GM12878 (cell line): Measurements from ENCODE around the gene NAT14. TPM values are rescaled to one million over a fixed set of nuclear protein-coding genes. Genes with fewer than 3 reads are reported as not detected.

Experiments
- ATAC-seq: fragments of 200-7000 bp; cut with Tn5 transposase; 3 replicates; pipeline ENCODE4 v1.9.1; 2020; ENCODE audit warnings: mild to moderate bottlenecking, moderate library complexity
- BruUV-seq: library from RNA; stranded (reverse); fragments of 400-500 nt; replicated peaks from 2 replicates; lab custom pipeline; 2021; lab: Mats Ljungman, UMichigan
- CTCF ChIA-PET: fragments of 300-600 bp; sonication (Branson Sonifier 250); formaldehyde crosslinking; extraction: SDS; loops from one replicate; lab custom pipeline; 2021; ENCODE audit warnings: inconsistent platforms; lab: Yijun Ruan, JAX
- POLR2A ChIA-PET: fragments of 350-600 bp; formaldehyde crosslinking; extraction: SDS; loops from one replicate; lab custom pipeline; 2021; ENCODE audit warnings: inconsistent platforms; lab: Charles Lee
- RAD21 ChIA-PET: fragments of 300-600 bp; sonication (Branson Sonifier 250); formaldehyde crosslinking; loops from one replicate; lab custom pipeline; 2023; ENCODE audit warnings: antibody characterized with exemption; ENCODE audit not compliant: unreplicated experiment; lab: Charles Lee
- SMC1A ChIA-PET: fragments of 300-600 bp; sonication (Branson Sonifier 250); formaldehyde crosslinking; loops from one replicate; lab custom pipeline; 2023; ENCODE audit not compliant: unreplicated experiment, uncharacterized antibody; lab: Charles Lee
- DNase-seq: peaks from one replicate; pipeline ENCODE4 v3.0.0-alpha.2; 2011; ENCODE audit warnings: low read depth, low spot score
- FAIRE-seq: peaks from 3 replicates; lab custom pipeline; 2011; peaks lifted over from hg19 to GRCh38; lab: Jason Lieb, UNC
- H2AFZ ChIP-seq: 2 replicates; pipeline ENCODE4 v1.6.0; 2011; ENCODE audit warnings: low read depth, low read length, control low read depth; ENCODE audit not compliant: control insufficient read depth
- H3K27ac ChIP-seq: 2 replicates; pipeline ENCODE4 v1.5.1; 2011; ENCODE audit warnings: control low read depth; ENCODE audit not compliant: control insufficient read depth, insufficient read depth
- H3K27me3 ChIP-seq, 2 experiments: replicated peaks in 1 of 2; 2 replicates each; pipeline versions ENCODE4 v1.6.0 to v1.6.1; 2011; ENCODE audit warnings: low read length in 1 of 2; ENCODE audit not compliant: control insufficient read depth in 2 of 2, insufficient read depth in 2 of 2
- H3K36me3 ChIP-seq, 2 experiments: 2 replicates each; pipeline ENCODE4 v1.5.1; 2011; ENCODE audit warnings: low read length in 1 of 2; ENCODE audit not compliant: control insufficient read depth in 2 of 2, insufficient read depth in 2 of 2
- H3K4me1 ChIP-seq: 2 replicates; pipeline ENCODE4 v1.6.1; 2011; ENCODE audit warnings: mild to moderate bottlenecking, low read length, moderate library complexity, mixed read lengths; ENCODE audit not compliant: control insufficient read depth, insufficient read depth
- H3K4me2 ChIP-seq: 2 replicates; pipeline ENCODE4 v1.6.0; 2011; ENCODE audit warnings: control low read depth; ENCODE audit not compliant: control insufficient read depth, insufficient read depth
- H3K4me3 ChIP-seq: fragments of 200-600 bp; sonication (generic); 2 replicates; pipeline ENCODE4 v1.5.1; 2016
- H3K79me2 ChIP-seq: 2 replicates; pipeline ENCODE4 v1.6.0; 2011; ENCODE audit warnings: low read length; ENCODE audit not compliant: control insufficient read depth, insufficient read depth
- H3K9ac ChIP-seq: 2 replicates; pipeline ENCODE4 v1.8.0; 2011; ENCODE audit warnings: low read length, control low read depth, mixed read lengths; ENCODE audit not compliant: control insufficient read depth, insufficient read depth
- H3K9me3 ChIP-seq: replicated peaks from 3 replicates; pipeline ENCODE4 v1.5.1; 2011; ENCODE audit warnings: mild to moderate bottlenecking, low read length; ENCODE audit not compliant: control insufficient read depth, insufficient read depth
- H4K20me1 ChIP-seq: 2 replicates; pipeline ENCODE4 v1.6.0; 2011; ENCODE audit not compliant: control insufficient read depth, insufficient read depth
- BMI1 ChIP-seq: fragments of 450-650 bp; IDR thresholded peaks from 2 replicates; pipeline ENCODE4 v1.6.1; 2016; ENCODE audit warnings: mild to moderate bottlenecking, moderate library complexity, borderline replicate concordance
- CHD1 ChIP-seq: IDR thresholded peaks from 2 replicates; pipeline ENCODE4 v1.6.1; 2012; ENCODE audit warnings: low read depth, low read length, improper control_type of control experiment
- EGR1 ChIP-seq, 2 experiments: IDR thresholded peaks; 1 replicate in 1 of 2; 2 replicates in 1 of 2; pipeline ENCODE4 v1.6.1; 2011 to 2012; ENCODE audit warnings: low read depth in 2 of 2, low read length in 2 of 2, borderline replicate concordance in 1 of 2, mild to moderate bottlenecking in 1 of 2, moderate library complexity in 1 of 2
- FOXK2 ChIP-seq: fragments of 450-650 bp; IDR thresholded peaks from 2 replicates; pipeline ENCODE4 v1.6.1; 2017; ENCODE audit warnings: mild to moderate bottlenecking, moderate library complexity
- MXI1 ChIP-seq: fragments of 150-350 bp; IDR thresholded peaks from 2 replicates; pipeline ENCODE4 v1.6.1; 2011; ENCODE audit warnings: low read depth, mild to moderate bottlenecking, inconsistent platforms, low read length, improper control_type of control experiment
- PAX8 ChIP-seq: fragments of 450-650 bp; IDR thresholded peaks from 2 replicates; pipeline ENCODE4 v1.6.1; 2017; ENCODE audit warnings: mild to moderate bottlenecking, moderate library complexity
- POLR2AphosphoS5 ChIP-seq: IDR thresholded peaks from 2 replicates; pipeline ENCODE4 v1.6.1; 2011; ENCODE audit warnings: mild to moderate bottlenecking, low read length, inconsistent platforms
- RCOR1 ChIP-seq: conservative IDR thresholded peaks from 2 replicates; pipeline ENCODE4 v1.6.1; 2012; ENCODE audit warnings: low read depth, low read length, improper control_type of control experiment
- SIX5 ChIP-seq: IDR thresholded peaks from 2 replicates; pipeline ENCODE4 v1.6.1; 2011; ENCODE audit warnings: mild to moderate bottlenecking, low read depth, low read length, moderate library complexity; ENCODE audit not compliant: severe bottlenecking
- SREBF1 ChIP-seq: IDR thresholded peaks from 2 replicates; pipeline ENCODE4 v1.6.1; 2012; ENCODE audit warnings: mild to moderate bottlenecking, low read length
- WRNIP1 ChIP-seq: IDR thresholded peaks from 2 replicates; pipeline ENCODE4 v1.6.1; 2011; ENCODE audit warnings: low read depth, low read length, improper control_type of control experiment, borderline replicate concordance
- ZBED1 ChIP-seq: IDR thresholded peaks from 2 replicates; pipeline ENCODE4 v1.6.1; 2016; ENCODE audit warnings: borderline replicate concordance
- WGBS: methylation state at CpG from one replicate; pipeline ENCODE4 v1.1.6; 2016; ENCODE audit warnings: low lambda C conversion rate; ENCODE audit not compliant: insufficient replicate concordance, insufficient coverage; ENCODE audit errors: missing lambda C conversion rate; 5-methylcytosine and 5-hydroxymethylcytosine counted together
- in situ Hi-C: fragments of 300-500 bp; cut with MboI; formaldehyde crosslinking; loops from 9 replicates; pipeline ENCODE4 v1.14.3; 2018; ENCODE audit warnings: mixed read lengths
- intact Hi-C: fragments of 100-400 bp; cut with micrococcal nuclease; formaldehyde crosslinking; loops from one replicate; pipeline ENCODE4 v1.14.2; 2022; ENCODE audit not compliant: unreplicated experiment
- polyA plus RNA-seq, 11 experiments: library from polyadenylated mRNA; depleted of rRNA in 4 of 11; unstranded in 6 of 11; stranded (reverse) in 5 of 11; fragments of >200 nt; fragmentation: Nextera tagmentation in 4 of 11; fragmentation: Illumina TruSeq in 1 of 11; extraction: Ambion mirVana in 4 of 11; extraction: Trizol in 1 of 11; gene quantifications; 1 replicate in 1 of 11; 2 replicates in 10 of 11; pipeline versions ENCODE4 v1.2.1 to v1.2.3, GENCODE V29; 2011 to 2016; ENCODE audit warnings: inconsistent platforms in 2 of 11, missing spikeins in 2 of 11, low read depth in 1 of 11
- total RNA-seq, 4 experiments: library from RNA; depleted of rRNA in 3 of 4; stranded (reverse); fragments of >200 nt in 3 of 4; fragmentation: Illumina TruSeq in 1 of 4; extraction: Trizol in 1 of 4; gene quantifications; 2 replicates each; pipeline versions ENCODE4 v1.2.1 to v1.2.3, GENCODE V29; 2013 to 2021
- TF ChIP-seq, protein P1 (sequence below): fragments of 450-650 bp; IDR thresholded peaks from 2 replicates; pipeline ENCODE4 v1.6.1; 2018; ENCODE audit warnings: mild to moderate bottlenecking, low read depth, moderate library complexity; ENCODE audit not compliant: partially characterized antibody
- TF ChIP-seq, protein P2 (sequence below), 3 experiments: IDR thresholded peaks in 2 of 3; conservative IDR thresholded peaks in 1 of 3; 2 replicates each; pipeline ENCODE4 v1.5.1; 2011; ENCODE audit warnings: low read depth in 3 of 3, low read length in 3 of 3, mild to moderate bottlenecking in 3 of 3, control low read depth in 2 of 3, moderate library complexity in 2 of 3, inconsistent platforms in 1 of 3, mixed read lengths in 1 of 3; ENCODE audit not compliant: control insufficient read depth in 2 of 3, insufficient read depth in 1 of 3; ENCODE audit errors: extremely low read depth in 1 of 3

The NAT14 gene
- total and polyA plus RNA-seq, 10 of the 15 experiments (the other 5 are each of a cell fraction or from before 2014, with no cell fraction given): 0.87 to 23.6 (median 9.7) TPM

DNA sequence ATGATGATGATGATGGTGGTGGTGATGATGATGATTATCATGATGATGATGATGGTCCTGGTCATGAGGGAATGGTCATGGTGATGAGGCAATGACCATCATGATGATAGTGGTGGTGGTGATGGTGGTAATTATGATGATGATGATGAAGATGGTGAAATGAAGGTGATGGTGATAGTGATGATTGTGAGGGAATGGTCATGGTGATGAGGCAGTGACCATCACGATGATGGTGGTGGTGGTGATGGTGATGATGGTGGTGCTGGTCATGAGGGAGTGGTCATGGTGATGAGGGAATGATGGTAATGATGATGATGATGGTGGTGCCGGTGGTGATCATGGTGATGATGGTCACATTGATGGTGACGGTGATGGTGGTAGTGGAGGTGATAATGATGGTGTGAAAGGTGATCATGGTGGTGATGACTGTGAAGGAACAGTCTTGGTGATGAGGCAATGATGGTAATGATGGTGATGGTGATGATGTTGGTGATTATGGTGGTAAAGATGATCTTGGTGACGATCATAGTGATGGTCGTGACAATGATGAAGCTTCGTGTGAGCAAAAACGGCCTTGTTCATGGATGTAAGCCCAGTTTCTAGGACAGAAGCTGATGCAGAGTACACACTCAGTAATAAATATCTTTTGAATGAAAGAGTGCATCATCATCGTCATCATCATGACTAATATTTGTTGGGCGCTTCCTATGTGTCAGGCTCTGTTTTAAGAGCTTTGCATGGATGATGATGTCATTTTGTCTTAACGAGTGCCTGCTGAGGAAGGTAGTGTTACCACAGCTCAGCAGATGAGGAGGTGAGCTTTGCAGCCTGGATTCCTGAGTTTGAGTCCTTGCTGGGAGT, 34.7 kb downstream of the NAT14 start:
- no peaks in the 10 kb centered on the region for H3K36me3 ChIP-seq
- H3K4me2 ChIP-seq: no peak overlapping the region
- no peaks in the 10 kb centered on the region for H4K20me1 ChIP-seq
- ChIA-PET RAD21 (no interaction called here), SMC1A (interaction anchor here (0.6 to 1.1 kb wide), 2 partner anchors 111 to 114 kb away, joined by 3 to 4 read pairs; no protein-coding TSS in a partner anchor), CTCF (interaction anchor here (1.1 kb wide), 1 partner anchor 113 kb away, joined by 6 read pairs; no protein-coding TSS in a partner anchor), POLR2A (no interaction called here)
- intact Hi-C loops (no loop called here), in situ Hi-C loops (loop anchor here (5.0 to 10.0 kb wide), 2 partner anchors 113 to 295 kb away; no protein-coding TSS in a partner anchor)
- H3K4me3 ChIP-seq: no peak overlapping the region
- BruUV-seq: no TSS peak
- TF ChIP-seq WRNIP1 (no peak), CHD1 (no peak), BMI1 (no peak), MXI1 (no peak), ZBED1 (no peak), SIX5 (no peak), PAX8 (no peak), RCOR1 (no peak), EGR1 (IDR thresholded peaks at IDR 0.05; ENCODE audit: borderline replicate concordance in 1 of 2, low read depth in 2 of 2, low read length in 2 of 2) (no peak), SREBF1 (no peak), POLR2AphosphoS5 (no peak), FOXK2 (no peak)
- TF ChIP-seq, protein P1, sequence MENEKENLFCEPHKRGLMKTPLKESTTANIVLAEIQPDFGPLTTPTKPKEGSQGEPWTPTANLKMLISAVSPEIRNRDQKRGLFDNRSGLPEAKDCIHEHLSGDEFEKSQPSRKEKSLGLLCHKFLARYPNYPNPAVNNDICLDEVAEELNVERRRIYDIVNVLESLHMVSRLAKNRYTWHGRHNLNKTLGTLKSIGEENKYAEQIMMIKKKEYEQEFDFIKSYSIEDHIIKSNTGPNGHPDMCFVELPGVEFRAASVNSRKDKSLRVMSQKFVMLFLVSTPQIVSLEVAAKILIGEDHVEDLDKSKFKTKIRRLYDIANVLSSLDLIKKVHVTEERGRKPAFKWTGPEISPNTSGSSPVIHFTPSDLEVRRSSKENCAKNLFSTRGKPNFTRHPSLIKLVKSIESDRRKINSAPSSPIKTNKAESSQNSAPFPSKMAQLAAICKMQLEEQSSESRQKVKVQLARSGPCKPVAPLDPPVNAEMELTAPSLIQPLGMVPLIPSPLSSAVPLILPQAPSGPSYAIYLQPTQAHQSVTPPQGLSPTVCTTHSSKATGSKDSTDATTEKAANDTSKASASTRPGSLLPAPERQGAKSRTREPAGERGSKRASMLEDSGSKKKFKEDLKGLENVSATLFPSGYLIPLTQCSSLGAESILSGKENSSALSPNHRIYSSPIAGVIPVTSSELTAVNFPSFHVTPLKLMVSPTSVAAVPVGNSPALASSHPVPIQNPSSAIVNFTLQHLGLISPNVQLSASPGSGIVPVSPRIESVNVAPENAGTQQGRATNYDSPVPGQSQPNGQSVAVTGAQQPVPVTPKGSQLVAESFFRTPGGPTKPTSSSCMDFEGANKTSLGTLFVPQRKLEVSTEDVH: no peak
- TF ChIP-seq, protein P2, sequence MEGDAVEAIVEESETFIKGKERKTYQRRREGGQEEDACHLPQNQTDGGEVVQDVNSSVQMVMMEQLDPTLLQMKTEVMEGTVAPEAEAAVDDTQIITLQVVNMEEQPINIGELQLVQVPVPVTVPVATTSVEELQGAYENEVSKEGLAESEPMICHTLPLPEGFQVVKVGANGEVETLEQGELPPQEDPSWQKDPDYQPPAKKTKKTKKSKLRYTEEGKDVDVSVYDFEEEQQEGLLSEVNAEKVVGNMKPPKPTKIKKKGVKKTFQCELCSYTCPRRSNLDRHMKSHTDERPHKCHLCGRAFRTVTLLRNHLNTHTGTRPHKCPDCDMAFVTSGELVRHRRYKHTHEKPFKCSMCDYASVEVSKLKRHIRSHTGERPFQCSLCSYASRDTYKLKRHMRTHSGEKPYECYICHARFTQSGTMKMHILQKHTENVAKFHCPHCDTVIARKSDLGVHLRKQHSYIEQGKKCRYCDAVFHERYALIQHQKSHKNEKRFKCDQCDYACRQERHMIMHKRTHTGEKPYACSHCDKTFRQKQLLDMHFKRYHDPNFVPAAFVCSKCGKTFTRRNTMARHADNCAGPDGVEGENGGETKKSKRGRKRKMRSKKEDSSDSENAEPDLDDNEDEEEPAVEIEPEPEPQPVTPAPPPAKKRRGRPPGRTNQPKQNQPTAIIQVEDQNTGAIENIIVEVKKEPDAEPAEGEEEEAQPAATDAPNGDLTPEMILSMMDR (IDR thresholded peaks at IDR 0.05 in 2 of 3, conservative IDR thresholded peaks at IDR 0.05 in 1 of 3; ENCODE audit: control insufficient read depth in 2 of 3, extremely low read depth in 1 of 3, insufficient read depth in 1 of 3, low read depth in 3 of 3, low read length in 3 of 3): no peak
- H3K9me3 ChIP-seq: no peaks in the 10 kb centered on the region
- FAIRE-seq: no peak
- H3K4me1 ChIP-seq: 0 out of 2 replicates have a peak, but pooled peaks cover 4% of the 10 kb centered on the region
- WGBS: 45% methylated on average over 10 of the region's 10 CpGs
- ATAC-seq: no peak
- H3K79me2 ChIP-seq: no peaks in the 10 kb centered on the region
- no peak for DNase-seq
- H3K27me3 ChIP-seq: no peaks in the 10 kb centered on the region
- H3K9ac ChIP-seq: no peak overlapping the region
- H3K27ac ChIP-seq: no peak overlapping the region
- no peak overlapping the region for H2AFZ ChIP-seq
